LoVo (cell line): Measurements from ENCODE around the gene CUX1.
A peak's percentile ranks its signal among the peaks of the same experiment; 100 is the strongest.
"Not testable (repeated sequence)": the region's sequence is repeated elsewhere in the genome, so short reads cannot be mapped to it uniquely, and the experiment has no call there.

Experiments
- DNase-seq: peaks from one replicate; pipeline ENCODE4 v3.0.0-alpha.2; 2016; ENCODE audit warnings: low spot score

The CUX1 gene

GRCh38 chr7:102008535-102009262 lies 191.3 kb downstream of the CUX1 start:
- peak; percentile 42 for DNase-seq

DNA sequence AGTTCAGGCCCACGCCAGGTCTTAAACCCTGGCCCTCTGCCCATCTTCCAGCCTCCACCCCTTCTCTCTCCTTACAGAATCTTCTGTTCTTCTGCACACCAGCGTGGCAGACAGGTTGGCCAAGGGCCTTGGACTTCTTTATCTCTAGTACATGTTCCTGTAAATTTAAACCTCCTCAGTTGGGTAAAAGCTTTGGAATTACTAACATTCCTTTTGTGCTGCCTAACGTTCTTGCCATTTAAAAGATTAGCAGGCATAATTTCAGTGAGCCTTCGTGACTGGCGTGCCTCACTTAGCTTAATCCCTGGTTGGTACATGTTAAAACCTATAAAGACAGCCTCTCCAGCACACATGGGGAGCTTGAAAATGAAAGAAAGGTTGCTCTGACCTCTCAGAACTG lies 192.2 kb downstream of the CUX1 start:
- DNase-seq: no peak

GRCh38 chr7:102012112-102012830 lies 194.8 kb downstream of the CUX1 start:
- not testable (repeated sequence) for DNase-seq

DNA sequence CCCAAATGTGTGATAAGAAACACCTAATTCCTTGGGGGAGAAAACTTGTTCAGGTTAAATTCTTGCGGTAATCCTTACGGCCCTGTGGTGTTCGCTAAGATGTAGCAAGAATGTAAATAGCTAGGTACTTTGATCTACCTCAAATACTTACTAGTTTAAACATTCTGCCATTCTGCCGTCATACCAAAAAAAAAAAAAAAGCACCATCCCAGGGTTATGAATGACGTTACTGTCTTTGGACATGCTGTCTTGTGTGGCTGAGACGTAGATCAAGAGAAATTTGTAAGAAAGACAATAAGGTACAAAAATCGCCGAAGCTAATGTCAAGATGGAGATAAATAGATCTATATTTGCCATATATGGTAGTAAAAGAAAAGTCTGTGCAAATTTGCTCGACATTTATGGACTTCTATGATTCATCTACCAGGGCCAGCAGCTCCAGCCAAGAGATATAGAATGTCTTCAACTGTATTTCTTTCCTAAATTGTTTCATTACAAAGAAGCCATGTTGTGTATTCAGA lies 195.6 kb downstream of the CUX1 start:
- no peak for DNase-seq

DNA sequence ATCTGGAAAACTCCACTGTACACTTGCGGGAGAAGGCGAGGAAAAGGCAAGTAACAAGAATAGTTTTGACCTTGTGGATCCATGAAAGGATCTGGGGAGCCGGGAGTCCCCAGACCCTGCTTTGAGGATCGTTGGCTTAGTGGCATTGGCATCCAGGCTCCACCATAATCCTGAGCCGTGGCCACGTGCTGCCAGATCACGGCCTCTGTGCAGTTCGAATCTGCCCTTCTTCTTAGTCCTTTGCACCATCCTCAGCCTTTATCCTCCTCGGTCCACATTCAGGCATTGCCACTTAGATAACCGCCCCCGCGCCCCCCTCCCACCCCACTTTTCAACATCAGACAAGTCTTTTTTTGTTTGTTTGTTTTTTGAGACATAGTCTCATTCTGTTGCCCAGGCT lies 201.4 kb downstream of the CUX1 start:
- DNase-seq: no peak

DNA sequence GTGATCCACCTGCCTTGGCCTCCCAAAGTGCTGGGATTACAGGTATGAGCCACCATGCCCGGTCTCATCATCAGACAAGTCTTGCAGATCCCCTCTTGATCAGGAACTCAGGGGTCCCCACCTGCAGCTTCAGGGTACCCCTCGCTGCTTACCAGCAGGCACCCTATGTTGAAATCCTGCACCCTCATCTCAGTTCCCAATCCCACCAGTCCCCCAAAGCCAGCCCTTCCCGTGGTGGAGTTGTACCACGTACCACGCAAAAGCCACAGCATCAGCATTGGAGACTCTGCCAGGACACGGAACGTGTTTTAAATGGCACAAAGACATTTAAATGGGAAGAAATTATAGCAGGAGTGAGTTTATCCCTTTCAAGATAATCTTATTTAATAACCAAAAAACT lies 202.0 kb downstream of the CUX1 start:
- DNase-seq: no peak

DNA sequence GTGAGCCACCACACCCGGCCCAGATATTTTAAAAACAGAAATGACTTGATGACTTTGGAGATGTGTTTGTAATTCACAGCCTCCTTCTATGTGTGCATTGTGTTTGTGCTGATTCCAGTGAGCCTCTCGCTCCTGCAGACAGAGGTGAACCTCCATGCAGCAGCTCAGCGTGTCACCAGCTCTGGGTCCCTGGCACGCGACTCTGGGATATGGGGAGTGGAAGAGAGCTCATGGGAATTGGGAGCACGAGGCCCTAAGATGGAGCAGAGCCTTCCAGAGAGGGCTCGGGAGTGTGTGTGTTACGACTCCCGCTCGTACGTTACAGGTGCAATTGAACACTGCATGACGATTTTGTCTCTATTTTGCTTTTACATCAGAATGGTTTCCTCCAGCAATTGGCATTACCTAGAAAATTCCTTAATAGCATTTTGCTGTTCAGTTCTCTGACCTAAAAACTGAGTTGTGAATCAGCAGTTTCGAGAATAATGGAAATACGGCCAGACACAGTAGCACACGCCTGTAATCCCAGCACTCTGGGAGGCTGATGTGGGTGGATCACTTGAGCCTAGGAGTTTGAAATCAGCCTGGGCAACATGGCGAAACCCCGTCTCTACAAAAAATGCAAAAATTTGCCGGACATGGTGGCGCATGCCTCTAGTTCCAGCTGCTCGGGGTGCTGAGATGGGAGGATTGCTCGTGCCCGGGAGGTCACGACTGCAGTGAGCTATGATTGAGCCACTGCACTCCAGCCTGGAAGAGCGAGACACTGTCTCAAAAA lies 204.6 kb downstream of the CUX1 start:
- no peak for DNase-seq

- DNase-seq: no peak
These were observed 206.8 kb downstream of the CUX1 start for GRCh38 chr7:102024005-102024768.

DNA sequence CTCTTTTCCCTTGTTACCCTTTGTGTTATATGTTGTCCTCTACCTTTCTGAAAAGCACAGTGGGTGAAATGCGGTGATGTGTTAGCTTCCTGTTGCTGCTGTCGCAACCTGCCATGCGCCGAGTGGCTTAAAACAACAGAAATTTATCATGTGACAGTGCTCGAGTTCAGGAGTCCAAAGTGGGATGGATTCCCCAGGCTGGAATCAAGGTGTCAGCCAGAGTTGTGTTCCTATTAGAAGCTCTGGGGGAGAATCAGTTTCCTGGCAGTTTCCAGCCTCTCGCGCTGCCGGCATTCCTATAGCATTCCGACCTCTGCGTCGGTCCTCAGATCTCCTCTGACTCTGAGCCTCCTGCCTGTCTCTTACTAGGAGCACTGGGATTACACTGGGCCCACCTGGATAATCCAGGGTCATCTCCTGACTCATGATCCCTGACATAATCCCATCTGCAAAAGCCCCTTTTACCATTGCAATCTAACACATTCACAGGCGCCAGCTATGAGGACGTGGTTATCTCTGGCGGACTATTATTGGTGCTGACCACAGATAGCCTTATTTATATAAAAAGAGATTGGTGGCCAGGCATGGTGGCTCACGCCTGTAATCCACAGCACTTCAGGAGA lies 207.5 kb downstream of the CUX1 start:
- DNase-seq: no peak

DNA sequence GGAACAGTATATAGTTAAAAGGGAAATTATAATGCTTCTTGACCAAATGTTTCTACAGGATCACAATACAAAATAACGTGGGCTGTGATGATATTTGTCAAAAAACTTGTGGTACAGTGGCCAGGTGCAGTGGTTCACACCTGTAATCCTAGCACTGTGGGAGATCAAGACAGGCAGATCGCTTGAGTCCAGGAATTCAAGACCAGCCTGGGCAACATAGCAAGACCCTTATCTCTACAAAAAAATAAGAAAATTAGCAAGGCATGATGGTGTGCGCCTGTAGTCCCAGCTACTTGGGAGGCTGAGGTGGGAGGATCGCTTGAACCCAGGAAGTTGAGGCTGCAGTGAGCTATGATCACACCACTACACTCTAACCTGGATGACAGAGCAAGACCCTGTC lies 208.4 kb downstream of the CUX1 start:
- not testable (repeated sequence) for DNase-seq

DNA sequence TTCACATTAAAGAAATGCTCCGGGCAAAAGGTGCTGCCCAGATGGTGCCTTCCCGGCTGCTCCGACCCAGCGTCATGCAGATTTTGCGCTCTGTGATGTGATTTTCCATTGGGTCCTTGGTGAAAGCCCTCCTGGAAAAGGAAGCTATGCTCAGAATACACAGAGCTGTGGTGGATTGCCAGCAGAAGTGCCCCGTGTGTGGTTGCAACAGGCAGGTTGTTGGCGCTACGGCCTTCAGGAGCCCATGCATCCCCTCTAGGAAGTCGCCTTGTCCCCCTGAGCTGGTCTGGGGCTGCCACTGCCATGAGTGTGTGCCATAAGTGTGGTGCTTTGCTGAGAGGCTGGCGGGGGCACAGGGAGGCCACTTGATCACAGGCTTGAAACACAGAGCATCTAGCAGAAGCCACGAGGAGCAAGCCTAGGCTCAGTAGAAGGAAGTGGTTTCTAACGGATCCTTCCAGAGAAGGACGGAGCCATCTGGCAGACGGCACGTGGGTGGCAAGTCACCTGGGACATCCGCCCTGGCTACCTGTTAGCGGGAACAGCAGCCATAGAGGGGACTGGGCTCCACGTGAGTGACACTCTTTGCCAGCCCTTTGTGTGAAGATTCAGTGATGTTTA lies 210.9 kb downstream of the CUX1 start:
- no peak for DNase-seq

- no peak for DNase-seq
These were observed 212.2 kb downstream of the CUX1 start for GRCh38 chr7:102029616-102030015.

DNA sequence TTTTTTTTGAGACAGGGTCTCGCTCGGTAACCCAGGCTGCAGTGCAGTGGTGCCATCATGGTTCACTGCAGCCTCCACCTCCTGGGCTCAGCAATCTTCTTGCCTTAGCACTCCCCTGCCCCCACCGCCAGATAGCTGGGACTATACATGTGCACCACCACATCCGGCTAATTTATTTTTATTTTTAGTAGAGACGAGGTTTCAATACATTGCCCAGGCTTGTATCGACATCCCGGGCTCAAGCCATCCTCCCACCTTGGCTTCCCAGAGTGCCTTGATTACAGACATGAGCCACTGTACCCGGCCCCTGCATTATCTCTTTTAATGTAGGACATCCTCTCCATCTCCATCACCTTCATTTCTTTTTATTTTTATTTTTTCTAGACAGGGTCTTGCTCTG lies 213.3 kb downstream of the CUX1 start:
- no peak for DNase-seq

DNA sequence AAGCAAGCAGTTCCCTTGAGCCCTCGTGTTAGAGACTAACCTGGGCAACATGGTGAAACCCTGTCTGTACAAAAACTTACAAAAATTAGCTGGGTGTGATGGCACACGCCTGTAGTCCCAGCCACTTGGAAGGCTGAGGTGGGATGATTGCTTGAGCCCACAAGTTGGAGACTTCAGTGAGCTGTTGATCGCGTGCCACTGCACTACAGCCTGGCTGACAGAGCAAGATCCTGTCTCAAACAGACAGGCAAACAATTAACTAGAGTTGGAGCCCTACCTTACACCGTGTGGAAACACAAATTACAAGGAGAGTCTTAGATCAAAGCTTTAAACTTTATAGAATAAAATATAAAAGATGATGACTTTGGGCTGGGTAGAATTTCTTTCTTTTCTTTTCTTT lies 219.5 kb downstream of the CUX1 start:
- DNase-seq: no peak

GRCh38 chr7:102039706-102040105 lies 222.3 kb downstream of the CUX1 start:
- DNase-seq: no peak

DNA sequence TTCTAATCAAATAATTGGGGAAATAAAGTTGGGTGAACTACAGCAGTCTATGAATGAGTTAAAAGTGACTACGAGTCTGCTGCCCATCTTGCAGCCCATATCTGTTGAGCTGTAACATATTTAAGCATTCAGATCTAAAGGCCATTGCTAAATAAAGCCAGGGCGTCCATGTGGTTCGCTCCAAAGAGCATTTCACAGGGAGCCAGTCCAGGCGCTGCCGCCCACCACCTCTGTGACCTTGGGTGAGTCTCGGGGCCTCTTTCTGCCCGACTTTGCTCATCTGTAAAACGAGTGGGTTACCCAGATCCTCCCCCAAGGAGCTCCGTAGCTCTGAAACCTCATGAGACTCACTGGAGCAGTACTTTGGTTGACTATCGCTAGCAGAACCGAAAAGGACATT lies 223.1 kb downstream of the CUX1 start:
- DNase-seq: no peak

DNA sequence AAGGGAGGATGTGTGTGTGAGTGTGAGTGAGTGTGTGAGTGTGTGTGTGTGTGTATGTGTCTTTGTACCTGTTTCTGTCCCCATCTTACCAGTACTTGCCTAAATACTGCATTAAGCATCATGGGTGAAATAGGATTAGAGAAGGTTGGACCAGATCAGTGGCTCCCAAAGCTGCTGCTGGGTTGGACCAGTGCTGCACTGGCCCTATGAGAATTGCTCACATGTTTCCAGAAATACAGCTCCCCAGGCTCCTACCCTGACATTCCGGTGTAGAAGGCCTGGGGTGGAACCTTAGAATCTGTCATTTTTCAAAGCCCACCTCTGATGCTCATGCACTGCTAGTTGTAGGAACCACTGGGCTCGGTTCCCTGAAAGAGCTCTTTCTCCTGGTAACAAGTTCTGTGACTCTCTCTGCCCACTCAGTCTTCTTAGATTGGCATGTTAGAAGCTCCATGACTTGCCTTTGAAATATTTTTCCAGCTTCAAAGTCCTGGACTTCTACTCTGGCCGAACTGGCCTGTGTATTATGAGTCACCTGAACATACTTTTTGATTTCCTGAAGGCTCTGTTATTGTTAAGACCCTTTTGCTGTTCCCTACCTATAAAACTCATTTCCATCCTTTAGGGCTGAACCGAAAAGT lies 224.7 kb downstream of the CUX1 start:
- DNase-seq: no peak

DNA sequence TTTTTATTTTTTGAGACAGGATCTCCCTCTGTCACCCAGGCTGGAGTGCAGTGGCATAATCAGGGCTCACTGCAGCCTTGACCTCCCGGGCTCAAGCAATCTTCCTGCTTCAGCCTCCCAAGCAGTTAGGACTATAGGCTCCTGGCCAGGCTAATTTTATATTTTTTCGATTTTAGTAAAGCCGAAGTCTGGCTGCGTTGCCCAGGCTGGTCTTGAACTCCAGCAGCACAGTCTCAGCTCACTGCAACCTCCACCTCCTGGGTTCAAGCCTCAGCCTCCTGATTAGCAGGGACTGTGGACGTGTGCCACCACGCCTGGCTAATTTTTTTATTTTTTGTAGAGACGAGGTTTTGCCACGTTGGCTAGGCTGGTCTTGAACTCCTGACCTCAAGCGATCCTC lies 225.4 kb downstream of the CUX1 start:
- not testable (repeated sequence) for DNase-seq

GRCh38 chr7:102044641-102044983 lies 227.2 kb downstream of the CUX1 start:
- DNase-seq: no peak

- DNase-seq: no peak
These were observed 227.7 kb downstream of the CUX1 start for GRCh38 chr7:102044984-102045673.
